ENCODE results near the gene SNAP47.

The SNAP47 gene

DNA sequence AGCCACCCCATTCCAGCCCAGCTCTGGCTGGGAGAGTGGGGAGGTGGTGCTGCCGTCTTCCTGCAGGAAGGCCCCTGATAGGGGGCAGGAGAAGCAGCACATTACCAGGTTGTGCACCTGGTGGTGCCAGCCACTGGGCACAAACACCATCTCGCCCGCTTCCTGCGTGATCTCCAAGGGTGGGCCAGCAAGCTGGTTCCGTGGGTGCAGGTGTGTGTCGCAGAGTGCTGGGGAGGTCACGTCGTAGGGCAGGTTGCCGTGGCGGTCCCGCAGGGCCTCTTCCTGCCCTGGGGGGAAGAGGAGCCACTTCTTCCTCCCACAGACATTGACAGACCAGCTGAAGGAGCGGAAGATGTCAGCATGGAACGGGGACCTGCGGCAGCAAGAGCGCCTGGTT lies 1.9 kb upstream of the SNAP47 start:
- DNase-seq (ENCODE audit: low spot score), result no peak
- TF ChIP-seq, protein P1, sequence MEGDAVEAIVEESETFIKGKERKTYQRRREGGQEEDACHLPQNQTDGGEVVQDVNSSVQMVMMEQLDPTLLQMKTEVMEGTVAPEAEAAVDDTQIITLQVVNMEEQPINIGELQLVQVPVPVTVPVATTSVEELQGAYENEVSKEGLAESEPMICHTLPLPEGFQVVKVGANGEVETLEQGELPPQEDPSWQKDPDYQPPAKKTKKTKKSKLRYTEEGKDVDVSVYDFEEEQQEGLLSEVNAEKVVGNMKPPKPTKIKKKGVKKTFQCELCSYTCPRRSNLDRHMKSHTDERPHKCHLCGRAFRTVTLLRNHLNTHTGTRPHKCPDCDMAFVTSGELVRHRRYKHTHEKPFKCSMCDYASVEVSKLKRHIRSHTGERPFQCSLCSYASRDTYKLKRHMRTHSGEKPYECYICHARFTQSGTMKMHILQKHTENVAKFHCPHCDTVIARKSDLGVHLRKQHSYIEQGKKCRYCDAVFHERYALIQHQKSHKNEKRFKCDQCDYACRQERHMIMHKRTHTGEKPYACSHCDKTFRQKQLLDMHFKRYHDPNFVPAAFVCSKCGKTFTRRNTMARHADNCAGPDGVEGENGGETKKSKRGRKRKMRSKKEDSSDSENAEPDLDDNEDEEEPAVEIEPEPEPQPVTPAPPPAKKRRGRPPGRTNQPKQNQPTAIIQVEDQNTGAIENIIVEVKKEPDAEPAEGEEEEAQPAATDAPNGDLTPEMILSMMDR (IDR thresholded peaks at IDR 0.05; ENCODE audit: extremely low read depth, missing control alignments), result no peak

DNA sequence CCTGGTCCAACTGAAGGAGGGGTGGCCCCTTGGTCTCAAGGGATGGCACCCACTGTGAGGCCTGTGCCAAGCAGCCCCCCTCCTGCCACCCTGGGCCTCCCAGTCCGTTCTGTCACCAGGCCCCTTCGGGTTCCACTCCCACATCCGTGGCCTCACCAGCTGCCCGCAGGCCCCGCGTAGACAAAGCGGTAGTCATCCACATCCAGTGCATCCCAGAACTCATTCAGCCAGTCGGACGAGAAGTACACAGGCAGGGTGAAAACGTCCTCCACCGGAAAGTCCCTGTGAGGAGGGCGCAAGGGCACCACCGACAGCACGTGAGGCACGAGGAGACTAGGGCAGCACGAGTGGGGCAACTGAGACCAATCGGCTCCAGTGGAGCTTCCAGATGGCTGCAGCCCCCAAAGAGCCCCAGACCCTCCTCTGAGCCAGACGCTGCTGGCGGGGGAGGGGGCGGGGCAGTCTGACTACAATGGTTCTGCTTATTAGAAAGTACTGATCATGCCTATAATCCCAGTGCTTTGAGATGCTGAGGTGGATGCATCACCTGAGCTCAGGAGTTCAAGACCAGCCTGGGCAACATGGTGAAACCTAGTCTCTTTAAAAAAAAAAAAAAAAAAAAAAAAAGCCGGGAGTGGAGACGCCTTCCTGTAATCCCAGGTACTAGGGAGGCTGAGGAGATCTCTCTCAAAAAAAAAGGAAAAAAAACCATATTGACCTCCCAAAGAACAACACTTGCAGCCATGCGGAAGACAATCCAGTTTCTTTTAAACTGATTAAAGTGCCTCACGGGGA lies 1.3 kb upstream of the SNAP47 start:
- no peak for DNase-seq (ENCODE audit: low spot score)

DNA sequence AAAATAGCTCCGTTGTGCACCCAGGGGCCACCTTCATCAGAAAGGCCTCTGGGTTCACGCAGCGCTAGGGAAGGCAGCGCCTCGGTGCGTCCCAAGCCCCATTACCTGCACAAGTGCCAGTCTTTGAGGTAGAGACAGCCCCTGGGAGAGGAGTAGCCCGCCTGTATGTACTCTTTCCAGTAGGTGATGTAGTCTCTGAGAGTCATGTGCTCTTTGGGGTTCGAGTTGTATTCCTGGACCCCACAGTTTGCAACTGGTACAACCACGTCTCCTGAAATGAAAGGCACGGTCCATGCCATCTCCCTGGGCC lies 734 bp upstream of the SNAP47 start:
- TF ChIP-seq, protein P1 (IDR thresholded peaks at IDR 0.05; ENCODE audit: extremely low read depth, missing control alignments), result no peak
- no peak for DNase-seq (ENCODE audit: low spot score)

More for the DNA sequence above, 1.3 kb upstream of the SNAP47 start:
- TF ChIP-seq, protein P1 (IDR thresholded peaks at IDR 0.05; ENCODE audit: extremely low read depth, missing control alignments), result no peak

DNA sequence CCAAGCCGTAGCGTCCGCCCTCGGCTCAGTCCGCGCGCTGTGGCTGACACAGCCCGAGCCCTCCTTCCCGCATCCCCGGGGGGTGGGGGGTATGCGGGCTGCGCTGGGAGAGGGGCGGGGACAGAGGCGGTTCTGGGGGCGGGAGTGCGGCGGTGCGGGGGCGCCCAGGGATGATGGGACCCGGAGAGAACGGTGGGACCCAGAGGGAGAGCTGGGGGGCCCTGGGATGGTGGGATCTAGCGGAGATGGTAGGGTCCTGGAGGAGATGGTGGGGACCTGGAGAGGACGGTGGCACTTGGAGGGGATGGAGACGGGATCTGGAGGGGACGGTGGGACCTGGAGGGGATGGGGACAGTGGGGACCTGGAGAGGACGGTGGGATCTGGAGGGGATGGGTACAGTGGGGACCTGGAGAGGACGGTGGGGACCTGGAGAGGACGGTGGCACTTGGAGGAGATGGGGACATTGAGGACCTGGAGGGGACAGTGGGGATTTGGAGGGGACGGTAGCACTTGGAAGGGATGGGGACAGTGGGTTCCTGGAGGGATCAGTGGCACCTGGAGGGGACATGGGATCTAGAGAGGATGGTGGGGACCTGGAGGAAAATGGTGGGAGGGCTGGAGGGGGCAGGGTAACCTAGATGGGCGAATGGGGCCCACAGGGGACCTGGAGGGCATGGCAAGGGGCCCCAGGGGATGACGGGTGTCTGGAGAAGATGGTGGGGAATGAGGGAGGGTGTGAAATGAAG lies 477 bp downstream of the SNAP47 start:
- no peak for DNase-seq (ENCODE audit: low spot score)
- TF ChIP-seq, protein P1 (IDR thresholded peaks at IDR 0.05; ENCODE audit: extremely low read depth, missing control alignments), result no peak

DNA sequence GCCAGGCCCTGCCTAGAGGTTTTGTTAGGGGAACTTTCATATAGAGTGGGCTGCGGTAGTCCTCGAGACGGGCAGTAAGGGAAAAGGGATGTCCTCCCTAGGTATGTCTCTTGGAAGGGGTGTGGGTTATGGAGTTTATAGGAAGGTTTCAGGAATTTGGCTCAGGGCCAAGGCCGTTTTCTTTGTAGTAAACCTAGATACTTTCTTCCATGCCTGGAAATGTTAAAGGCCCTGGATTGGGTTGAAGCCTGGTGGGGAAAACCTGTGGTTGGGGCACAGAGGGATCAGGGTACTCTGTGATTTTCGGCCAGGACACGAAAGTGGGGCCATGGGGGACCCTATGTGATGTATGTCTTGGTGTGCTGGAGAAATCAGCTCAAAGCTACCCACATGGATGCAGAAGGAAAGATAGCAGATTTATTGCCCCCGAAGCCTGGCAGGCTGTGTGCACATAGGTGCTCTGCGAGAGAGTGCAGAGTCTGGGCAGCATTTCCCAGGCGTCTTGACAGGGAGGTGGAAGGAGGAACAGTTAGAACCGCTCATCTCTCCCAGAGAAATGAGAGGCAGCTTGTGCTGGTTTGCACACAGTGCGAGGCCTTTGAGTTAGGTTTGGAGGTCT lies 1.7 kb downstream of the SNAP47 start:
- TF ChIP-seq, protein P1 (IDR thresholded peaks at IDR 0.05; ENCODE audit: extremely low read depth, missing control alignments), result no peak
- DNase-seq (ENCODE audit: low spot score), result no peak

DNA sequence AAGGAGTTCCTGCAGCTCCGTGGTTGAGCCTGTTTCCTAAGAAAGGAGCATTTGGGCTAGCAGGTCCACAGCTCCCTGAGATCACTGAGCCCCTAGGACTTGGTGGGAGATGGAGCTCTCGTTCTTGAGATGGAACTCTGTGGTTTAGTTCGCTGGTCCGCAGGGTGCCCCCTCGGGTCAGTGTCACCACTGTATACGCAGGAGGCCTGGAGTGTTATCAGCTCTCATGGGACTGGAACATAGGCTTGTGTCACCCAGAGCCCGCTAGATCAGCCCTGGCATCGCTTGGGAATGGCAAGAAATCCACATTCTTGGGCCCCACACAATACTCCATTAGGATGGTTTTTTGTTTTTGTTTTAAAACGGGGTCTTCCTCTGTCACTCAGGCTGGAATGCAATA lies 3.6 kb downstream of the SNAP47 start:
- TF ChIP-seq, protein P1 (IDR thresholded peaks at IDR 0.05; ENCODE audit: extremely low read depth, missing control alignments), result no peak
- no peak for DNase-seq (ENCODE audit: low spot score)

DNA sequence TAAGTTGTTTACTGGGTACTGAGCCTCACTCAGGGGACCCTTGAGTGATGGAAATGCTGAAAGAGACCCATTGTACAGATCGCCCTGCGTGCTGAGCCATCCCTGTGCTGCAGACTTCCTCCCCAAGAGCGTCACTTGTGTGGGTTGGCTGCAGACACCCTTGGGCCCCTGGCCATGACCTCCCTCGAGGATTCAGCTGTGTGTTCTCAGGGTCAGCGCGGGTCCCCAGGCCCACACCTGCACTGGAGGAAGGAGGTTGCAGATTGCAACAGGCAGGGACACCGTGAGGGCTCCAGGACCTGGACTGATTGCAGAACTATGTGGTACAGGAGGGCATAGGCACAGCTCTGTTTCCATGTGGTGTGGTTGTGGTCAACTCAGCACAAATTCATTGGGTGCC lies 4.4 kb downstream of the SNAP47 start:
- TF ChIP-seq, protein P1 (IDR thresholded peaks at IDR 0.05; ENCODE audit: extremely low read depth, missing control alignments), result no peak
- DNase-seq (ENCODE audit: low spot score), result no peak
